ENCODE data around the gene GNA12.

Gene GNA12

GRCh38 chr7:2803755-2804154, 40.4 kb downstream of the GNA12 start:
- no peak for TF ChIP-seq CTCF (IDR thresholded peaks at IDR 0.05; ENCODE audit: low read depth, low read length)
- H3K4me3 ChIP-seq (ENCODE audit: low read depth, low read length): no peak overlapping the region

GRCh38 chr7:2803342-2803692, 40.8 kb downstream of the GNA12 start:
- H3K4me3 ChIP-seq (ENCODE audit: low read depth, low read length): peak overlapping the region; percentile 51
- TF ChIP-seq CTCF (IDR thresholded peaks at IDR 0.05; ENCODE audit: low read depth, low read length): no peak

- H3K4me3 ChIP-seq (ENCODE audit: low read depth, low read length): peak overlapping the region; percentile 51
- no peak for TF ChIP-seq CTCF (IDR thresholded peaks at IDR 0.05; ENCODE audit: low read depth, low read length)
Measured at GRCh38 chr7:2802504-2803341, 41.4 kb downstream of the GNA12 start.

- TF ChIP-seq CTCF (IDR thresholded peaks at IDR 0.05; ENCODE audit: low read depth, low read length): no peak
- H3K4me3 ChIP-seq (ENCODE audit: low read depth, low read length): peak overlapping the region; percentile 51
Measured at GRCh38 chr7:2802101-2802500, 42.0 kb downstream of the GNA12 start.

- no peak for TF ChIP-seq CTCF (IDR thresholded peaks at IDR 0.05; ENCODE audit: low read depth, low read length)
- H3K4me3 ChIP-seq (ENCODE audit: low read depth, low read length): no peak overlapping the region
Measured at GRCh38 chr7:2800931-2801688, 43.0 kb downstream of the GNA12 start.

GRCh38 chr7:2800220-2800930, 43.7 kb downstream of the GNA12 start:
- no peak for TF ChIP-seq CTCF (IDR thresholded peaks at IDR 0.05; ENCODE audit: low read depth, low read length)

More at GRCh38 chr7:2800220-2800930, 43.7 kb downstream of the GNA12 start:
- H3K4me3 ChIP-seq (ENCODE audit: low read depth, low read length): no peak overlapping the region
